ENCODE measurements around the gene TEPSIN. TPM values are rescaled to one million over a fixed set of nuclear protein-coding genes. Genes with fewer than 3 reads are reported as not detected.

The TEPSIN gene
- total and polyA plus RNA-seq, 2 of the 8 experiments (the other 6 are each of a cell fraction or from before 2014, with no cell fraction given): 22.9 to 28.0 TPM

DNA sequence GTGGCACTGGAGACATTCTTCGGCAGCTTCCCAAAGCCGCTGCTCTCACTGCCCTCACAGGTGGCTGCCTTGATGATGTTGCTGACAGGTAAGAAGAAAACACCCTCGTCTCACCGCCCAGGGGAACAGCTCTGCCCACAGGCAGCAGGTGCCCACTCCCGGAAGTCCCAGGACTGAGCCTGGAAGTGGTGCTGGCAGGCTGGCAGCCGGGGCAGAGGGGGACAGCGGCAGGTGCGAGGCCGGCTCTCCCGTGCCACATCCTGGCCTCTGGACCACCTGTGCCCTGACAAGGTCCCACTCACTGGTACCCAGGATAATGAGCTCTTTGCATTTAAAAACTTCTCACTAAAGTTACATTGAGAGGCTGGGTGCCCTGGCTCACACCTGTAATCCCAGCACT is 36.5 kb downstream of the TEPSIN start (continued):
- TF ChIP-seq RBBP5 (IDR thresholded peaks at IDR 0.05; ENCODE audit: borderline replicate concordance, low read depth, low read length) (no peak), POU5F1 (IDR thresholded peaks at IDR 0.05; ENCODE audit: low read depth, low read length) (no peak), SRF (IDR thresholded peaks at IDR 0.05; ENCODE audit: low read depth, low read length) (no peak), POLR2AphosphoS5 (IDR thresholded peaks at IDR 0.05; ENCODE audit: low read depth, low read length) (no peak)

Data from H1 (cell line).